Activated T-cell treated with anti-CD3 and anti-CD28 coated beads, Interleukin-2, amount 50 U/mL, for 24 hours (primary cell): ENCODE measurements around the gene WFDC1.

Source experiments
- DNase-seq: peaks from one replicate; pipeline ENCODE4 v3.0.0-alpha.2; 2020
- H3K27ac Mint-ChIP-seq: 2 replicates; pipeline ENCODE4 v1.8.0; 2020; ENCODE audit warnings: mild to moderate bottlenecking, mixed read lengths
- H3K27me3 Mint-ChIP-seq: 2 replicates; pipeline ENCODE4 v1.8.0; 2020; ENCODE audit warnings: mixed read lengths
- H3K36me3 Mint-ChIP-seq: 2 replicates; pipeline ENCODE4 v1.8.0; 2020; ENCODE audit warnings: low read depth, mixed read lengths
- H3K4me1 Mint-ChIP-seq: 2 replicates; pipeline ENCODE4 v1.8.0; 2020; ENCODE audit warnings: low read depth, mixed read lengths
- H3K4me3 Mint-ChIP-seq: 2 replicates; pipeline ENCODE4 v1.8.0; 2020; ENCODE audit warnings: mild to moderate bottlenecking, moderate library complexity, mixed read lengths
- H3K9me3 Mint-ChIP-seq: 2 replicates; pipeline ENCODE4 v1.8.0; 2020; ENCODE audit warnings: mixed read lengths

Gene WFDC1

GRCh38 chr16:84266451-84266850, 28.2 kb upstream of the WFDC1 start:
- no peaks in the 10 kb centered on the region for H3K36me3 Mint-ChIP-seq
- H3K27ac Mint-ChIP-seq, result no peak overlapping the region
- H3K4me1 Mint-ChIP-seq, result no peaks in the 10 kb centered on the region
- H3K4me3 Mint-ChIP-seq, result no peak overlapping the region
- DNase-seq, result no peak
- peaks cover 30% of the 10 kb centered on the region for H3K27me3 Mint-ChIP-seq
- H3K9me3 Mint-ChIP-seq, result no peaks in the 10 kb centered on the region

GRCh38 chr16:84267380-84267779, 27.3 kb upstream of the WFDC1 start:
- H3K4me3 Mint-ChIP-seq, result no peak overlapping the region
- no peaks in the 10 kb centered on the region for H3K9me3 Mint-ChIP-seq
- DNase-seq, result no peak
- H3K27me3 Mint-ChIP-seq, result peaks cover 25% of the 10 kb centered on the region
- H3K27ac Mint-ChIP-seq, result no peak overlapping the region
- H3K36me3 Mint-ChIP-seq, result no peaks in the 10 kb centered on the region
- no peaks in the 10 kb centered on the region for H3K4me1 Mint-ChIP-seq

GRCh38 chr16:84268291-84269040, 26.2 kb upstream of the WFDC1 start:
- DNase-seq, result no peak
- Mint-ChIP-seq H3K36me3 (no peaks in the 10 kb centered on the region), H3K27me3 (peaks cover 20% of the 10 kb centered on the region), H3K4me1 (no peaks in the 10 kb centered on the region), H3K9me3 (no peaks in the 10 kb centered on the region), H3K4me3 (no peak overlapping the region), H3K27ac (no peak overlapping the region)

DNA sequence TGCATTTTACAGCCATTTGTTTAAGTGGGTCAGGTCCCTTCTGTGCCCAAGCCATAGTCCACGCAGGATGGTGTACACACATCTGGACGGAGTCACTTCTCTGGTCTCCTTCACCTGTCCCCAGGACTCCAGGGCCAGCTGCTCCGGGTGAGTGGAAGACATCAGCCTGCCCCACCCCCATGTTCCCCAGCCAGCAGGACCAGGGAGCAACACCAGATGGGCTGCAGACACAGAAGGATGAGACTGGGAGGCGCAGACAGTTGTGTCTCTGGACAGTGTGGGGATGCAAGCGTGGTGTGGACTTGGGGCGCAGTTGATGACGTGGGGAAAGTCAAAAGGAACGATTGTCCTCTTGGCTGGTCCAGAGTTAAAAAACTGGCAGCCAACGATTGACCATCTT, 24.6 kb upstream of the WFDC1 start:
- H3K36me3 Mint-ChIP-seq, result no peaks in the 10 kb centered on the region
- H3K4me1 Mint-ChIP-seq, result no peaks in the 10 kb centered on the region
- no peak overlapping the region for H3K4me3 Mint-ChIP-seq
- H3K27ac Mint-ChIP-seq, result no peak overlapping the region
- DNase-seq, result no peak
- H3K27me3 Mint-ChIP-seq, result peaks cover 8% of the 10 kb centered on the region
- H3K9me3 Mint-ChIP-seq, result no peaks in the 10 kb centered on the region

DNA sequence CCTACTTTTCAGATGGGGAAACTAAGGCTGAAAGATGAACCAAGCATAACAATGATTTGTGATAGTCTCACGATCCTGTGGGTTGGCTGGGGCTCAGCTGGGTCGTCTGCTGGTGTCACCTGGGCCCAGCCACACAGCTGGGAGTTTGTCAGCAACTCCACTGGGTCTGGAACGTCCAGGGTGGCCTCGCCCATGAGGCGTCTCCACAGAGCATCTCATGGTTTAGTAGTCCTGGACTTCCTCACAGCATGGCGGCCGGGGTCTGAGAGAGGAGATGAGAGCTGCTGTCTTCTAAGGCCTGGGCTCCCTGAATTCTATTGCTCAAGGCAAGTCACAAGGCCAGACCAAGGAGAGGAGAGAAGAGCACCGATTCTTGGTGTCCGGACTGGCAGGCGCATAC, 24.1 kb upstream of the WFDC1 start:
- Mint-ChIP-seq H3K4me1 (no peaks in the 10 kb centered on the region), H3K9me3 (no peaks in the 10 kb centered on the region), H3K27ac (no peak overlapping the region), H3K4me3 (no peak overlapping the region), H3K36me3 (no peaks in the 10 kb centered on the region), H3K27me3 (peaks cover 7% of the 10 kb centered on the region)
- no peak for DNase-seq

- Mint-ChIP-seq H3K9me3 (no peaks in the 10 kb centered on the region), H3K36me3 (no peaks in the 10 kb centered on the region), H3K27me3 (peaks cover 7% of the 10 kb centered on the region), H3K4me3 (no peak overlapping the region), H3K27ac (no peak overlapping the region), H3K4me1 (no peaks in the 10 kb centered on the region)
- no peak for DNase-seq
Observed at GRCh38 chr16:84271037-84271436, 23.6 kb upstream of the WFDC1 start.

GRCh38 chr16:84271866-84272265, 22.8 kb upstream of the WFDC1 start:
- Mint-ChIP-seq H3K27me3 (peaks cover 7% of the 10 kb centered on the region), H3K27ac (no peak overlapping the region), H3K9me3 (no peaks in the 10 kb centered on the region), H3K4me3 (no peak overlapping the region), H3K36me3 (no peaks in the 10 kb centered on the region), H3K4me1 (no peaks in the 10 kb centered on the region)
- no peak for DNase-seq

DNA sequence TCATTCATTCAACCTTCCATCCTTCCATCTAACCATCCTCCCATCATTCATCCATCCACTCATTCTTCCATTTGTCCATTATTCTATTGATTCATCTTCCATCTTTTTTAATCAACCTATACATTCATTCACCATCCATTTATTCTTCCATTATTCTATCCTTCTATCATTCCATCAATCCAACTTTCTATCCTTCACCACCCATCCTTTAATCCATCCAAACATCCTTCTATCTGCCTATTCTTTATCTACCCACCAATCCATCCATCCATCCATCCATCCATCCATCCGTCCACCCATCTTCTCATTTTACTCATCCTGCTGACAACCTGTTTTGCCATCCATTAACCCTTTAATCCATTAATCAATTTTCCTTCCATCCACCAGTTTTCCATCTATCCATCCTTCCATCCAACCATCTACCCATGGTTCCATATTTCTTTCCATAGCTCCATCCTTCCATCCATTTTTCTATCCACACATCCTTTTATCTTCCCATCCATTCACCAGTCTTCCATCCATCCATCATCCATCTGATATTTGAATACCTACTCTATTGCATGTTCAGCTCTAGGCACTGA, 21.8 kb upstream of the WFDC1 start:
- no peaks in the 10 kb centered on the region for H3K4me1 Mint-ChIP-seq
- no peak for DNase-seq
- H3K27me3 Mint-ChIP-seq, result peaks cover 7% of the 10 kb centered on the region
- H3K36me3 Mint-ChIP-seq, result no peaks in the 10 kb centered on the region
- H3K4me3 Mint-ChIP-seq, result no peak overlapping the region
- no peaks in the 10 kb centered on the region for H3K9me3 Mint-ChIP-seq
- no peak overlapping the region for H3K27ac Mint-ChIP-seq

DNA sequence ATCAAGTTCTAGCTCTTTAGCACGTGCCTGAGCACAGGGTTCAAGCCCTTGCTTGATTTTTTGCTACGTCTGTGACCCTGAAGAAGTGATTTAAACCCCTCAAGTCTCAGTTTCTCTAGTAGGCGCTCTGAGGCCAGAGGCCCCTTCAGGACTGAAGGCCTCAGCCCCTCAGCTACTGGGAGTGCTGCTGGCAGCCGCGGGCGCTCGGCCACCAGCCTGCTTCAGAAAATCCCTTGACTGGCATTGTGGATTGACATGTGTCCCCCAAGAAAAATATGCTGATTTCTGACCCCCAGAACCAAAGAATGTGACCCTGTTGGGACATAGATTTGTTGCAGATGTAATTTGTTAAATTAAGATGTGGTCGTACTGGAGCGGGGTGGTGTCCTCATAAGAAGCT, 20.2 kb upstream of the WFDC1 start:
- Mint-ChIP-seq H3K4me3 (no peak overlapping the region), H3K27ac (no peak overlapping the region), H3K9me3 (no peaks in the 10 kb centered on the region), H3K4me1 (no peaks in the 10 kb centered on the region), H3K27me3 (peaks cover 7% of the 10 kb centered on the region), H3K36me3 (no peaks in the 10 kb centered on the region)
- no peak for DNase-seq

- Mint-ChIP-seq H3K9me3 (no peaks in the 10 kb centered on the region), H3K27ac (no peak overlapping the region), H3K4me1 (no peaks in the 10 kb centered on the region), H3K4me3 (no peak overlapping the region), H3K27me3 (no peaks in the 10 kb centered on the region), H3K36me3 (no peaks in the 10 kb centered on the region)
- no peak for DNase-seq
Observed at GRCh38 chr16:84275585-84276151, 19.0 kb upstream of the WFDC1 start.

GRCh38 chr16:84277244-84277823, 17.3 kb upstream of the WFDC1 start:
- Mint-ChIP-seq H3K27ac (no peak overlapping the region), H3K4me1 (no peaks in the 10 kb centered on the region), H3K36me3 (no peaks in the 10 kb centered on the region), H3K27me3 (no peaks in the 10 kb centered on the region), H3K9me3 (no peaks in the 10 kb centered on the region), H3K4me3 (no peak overlapping the region)
- peak; percentile 76 for DNase-seq

GRCh38 chr16:84278333-84278732, 16.3 kb upstream of the WFDC1 start:
- DNase-seq, result no peak
- H3K36me3 Mint-ChIP-seq, result no peaks in the 10 kb centered on the region
- no peak overlapping the region for H3K27ac Mint-ChIP-seq
- no peaks in the 10 kb centered on the region for H3K4me1 Mint-ChIP-seq
- H3K27me3 Mint-ChIP-seq, result no peaks in the 10 kb centered on the region
- no peak overlapping the region for H3K4me3 Mint-ChIP-seq
- H3K9me3 Mint-ChIP-seq, result no peaks in the 10 kb centered on the region

GRCh38 chr16:84278968-84279367, 15.7 kb upstream of the WFDC1 start:
- no peak overlapping the region for H3K27ac Mint-ChIP-seq
- H3K4me3 Mint-ChIP-seq, result no peak overlapping the region
- H3K27me3 Mint-ChIP-seq, result no peaks in the 10 kb centered on the region
- no peaks in the 10 kb centered on the region for H3K4me1 Mint-ChIP-seq
- no peaks in the 10 kb centered on the region for H3K9me3 Mint-ChIP-seq
- no peaks in the 10 kb centered on the region for H3K36me3 Mint-ChIP-seq
- no peak for DNase-seq

- H3K9me3 Mint-ChIP-seq, result no peaks in the 10 kb centered on the region
- no peaks in the 10 kb centered on the region for H3K4me1 Mint-ChIP-seq
- no peak overlapping the region for H3K4me3 Mint-ChIP-seq
- no peaks in the 10 kb centered on the region for H3K36me3 Mint-ChIP-seq
- DNase-seq, result no peak
- H3K27ac Mint-ChIP-seq, result no peak overlapping the region
- H3K27me3 Mint-ChIP-seq, result no peaks in the 10 kb centered on the region
Observed at GRCh38 chr16:84279881-84280280, 14.8 kb upstream of the WFDC1 start.

DNA sequence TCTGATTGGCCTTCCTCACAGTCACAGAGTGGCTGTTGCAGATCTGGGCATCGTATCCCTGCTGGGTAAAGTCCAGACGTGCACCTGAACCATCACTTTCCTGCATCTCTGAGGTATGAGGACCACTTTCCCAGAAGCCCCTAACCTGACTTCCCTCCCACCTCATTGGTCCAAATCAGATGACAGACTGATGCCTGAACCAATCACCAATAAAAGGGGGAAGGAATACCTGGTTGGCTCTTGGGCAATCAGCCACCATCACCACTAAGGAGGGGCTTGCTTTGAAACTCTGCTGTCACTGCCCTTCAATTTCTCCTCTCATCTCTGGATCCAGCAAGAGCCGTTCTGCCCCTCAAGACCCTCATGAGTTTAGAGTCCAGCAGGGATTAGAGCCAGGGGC, 13.6 kb upstream of the WFDC1 start:
- H3K27ac Mint-ChIP-seq, result no peak overlapping the region
- H3K4me1 Mint-ChIP-seq, result no peaks in the 10 kb centered on the region
- H3K27me3 Mint-ChIP-seq, result no peaks in the 10 kb centered on the region
- no peak overlapping the region for H3K4me3 Mint-ChIP-seq
- DNase-seq, result no peak
- H3K9me3 Mint-ChIP-seq, result no peaks in the 10 kb centered on the region
- H3K36me3 Mint-ChIP-seq, result no peaks in the 10 kb centered on the region
